Prostate gland (tissue), 2 donors: ENCODE data around the gene R3HDM2. TPM values are rescaled to one million over a fixed set of nuclear protein-coding genes. Genes with fewer than 3 reads are reported as not detected.
A peak's percentile ranks its signal among the peaks of the same experiment; 100 is the strongest.

Experiments used
- DNase-seq: peaks from one replicate; pipeline ENCODE4 v3.0.0-alpha.2; 2019; ENCODE audit warnings: low spot score
- H3K27ac ChIP-seq, 2 donors: fragments of 200-600 bp; sonication (generic); 2 replicates each; pipeline ENCODE4 v1.5.1; 2017 to 2019
- H3K27me3 ChIP-seq: fragments of 200-600 bp; sonication (generic); replicated peaks from 2 replicates; pipeline ENCODE4 v1.5.1; 2019; ENCODE audit not compliant: insufficient read depth
- H3K36me3 ChIP-seq, 2 donors: fragments of 200-600 bp; sonication (generic); 1 replicate in 1 of 2; 2 replicates in 1 of 2; pipeline versions ENCODE4 v1.5.1 to v1.8.1; 2017 to 2019
- H3K4me1 ChIP-seq: fragments of 200-600 bp; sonication (generic); replicated peaks from 2 replicates; pipeline ENCODE4 v1.5.1; 2019
- H3K4me3 ChIP-seq, 2 donors: fragments of 200-600 bp; sonication (generic); 2 replicates each; pipeline ENCODE4 v1.5.1; 2017 to 2019
- H3K9me3 ChIP-seq: fragments of 200-600 bp; sonication (generic); 2 replicates; pipeline ENCODE4 v1.5.1; 2017
- CTCF ChIP-seq, 4 experiments: fragments of 200-600 bp in 2 of 4; fragments of 450-650 bp in 2 of 4; sonication (generic) in 2 of 4; IDR thresholded peaks; 1 replicate in 3 of 4; 2 replicates in 1 of 4; pipeline ENCODE4 v1.5.1; 2016 to 2019; ENCODE audit warnings: antibody characterized with exemption in 4 of 4, mild to moderate bottlenecking in 2 of 4, moderate library complexity in 2 of 4
- POLR2A ChIP-seq: fragments of 450-650 bp; IDR thresholded peaks from one replicate; pipeline ENCODE4 v1.6.1; 2016; ENCODE audit warnings: antibody characterized with exemption, mild to moderate bottlenecking
- POLR2AphosphoS5 ChIP-seq: sonication (generic); formaldehyde crosslinking; IDR thresholded peaks from one replicate; pipeline ENCODE4 v1.6.1; 2017; ENCODE audit warnings: antibody characterized with exemption
- WGBS: methylation state at CpG from one replicate; pipeline ENCODE4 v1.1.5; 2018; 5-methylcytosine and 5-hydroxymethylcytosine counted together
- intact Hi-C: fragments of 100-400 bp; cut with DNase I; formaldehyde crosslinking; loops from one replicate; pipeline ENCODE4 v1.14.2; 2022
- total RNA-seq, 2 donors: library from RNA; depleted of rRNA; stranded (reverse); fragments of >200 nt; gene quantifications; one replicate each; pipeline ENCODE4 v1.1.0, GENCODE V29; 2016

Gene R3HDM2
- total RNA-seq, 2 donors from 2014 or later, result 38.7 to 80.9 TPM

GRCh38 chr12:57435293-57435692, 4.5 kb upstream of the R3HDM2 start:
- Histone ChIP-seq H3K9me3 (no peaks in the 10 kb centered on the region), H3K27me3 (no peaks in the 10 kb centered on the region), H3K4me3 (no peak overlapping the region), H3K36me3 (no peaks in the 10 kb centered on the region), H3K4me1 (no peaks in the 10 kb centered on the region), H3K27ac (no peak overlapping the region)
- 88% methylated on average over 4 of the region's 4 CpGs for WGBS
- no peak for TF ChIP-seq POLR2A
- TF ChIP-seq CTCF (IDR thresholded peaks at IDR 0.05), result no peak
- no peak for TF ChIP-seq POLR2AphosphoS5
- intact Hi-C loops, result no loop called here
- DNase-seq, result no peak

- intact Hi-C loops, result no loop called here
- Histone ChIP-seq H3K4me1 (no peaks in the 10 kb centered on the region), H3K36me3 (no peaks in the 10 kb centered on the region), H3K27me3 (no peaks in the 10 kb centered on the region), H3K27ac (no peak within 1 kb of the TSS), H3K4me3 (no peak within 1 kb of the TSS), H3K9me3 (no peaks in the 10 kb centered on the region)
- no peak for DNase-seq
- TF ChIP-seq POLR2AphosphoS5, result no peak
- no peak for TF ChIP-seq CTCF (IDR thresholded peaks at IDR 0.05)
- TF ChIP-seq POLR2A, result no peak
- WGBS, result 67% methylated on average over 8 of the region's 8 CpGs
Measured at GRCh38 chr12:57434517-57435223, 3.8 kb upstream of the R3HDM2 start, which contains the start of gene INHBC. Gene INHBC, plus strand, starts transcription at chr12:57434784. Its CDS starts 103 bp downstream, at chr12:57434887.

- no peak overlapping the region for H3K27ac ChIP-seq
- TF ChIP-seq CTCF (IDR thresholded peaks at IDR 0.05) (no peak), POLR2AphosphoS5 (no peak), POLR2A (no peak)
- WGBS, result 62% methylated on average over 3 of the region's 3 CpGs
- intact Hi-C loops, result no loop called here
- no peaks in the 10 kb centered on the region for H3K9me3 ChIP-seq
- no peaks in the 10 kb centered on the region for H3K27me3 ChIP-seq
- no peaks in the 10 kb centered on the region for H3K36me3 ChIP-seq
- H3K4me3 ChIP-seq, result no peak overlapping the region
- H3K4me1 ChIP-seq, result no peaks in the 10 kb centered on the region
- no peak for DNase-seq
Measured at GRCh38 chr12:57433370-57433769, 2.5 kb upstream of the R3HDM2 start.

GRCh38 chr12:57431654-57432188, 878 bp upstream of the R3HDM2 start:
- TF ChIP-seq POLR2A (no peak), CTCF (IDR thresholded peaks at IDR 0.05) (no peak), POLR2AphosphoS5 (no peak)
- 74% methylated on average over 11 of the region's 11 CpGs for WGBS
- H3K4me3 ChIP-seq, result peak overlapping the region in 1 of 2 donors; percentile 72
- peak overlapping the region; percentile 87 to 99 for H3K27ac ChIP-seq
- no peaks in the 10 kb centered on the region for H3K36me3 ChIP-seq
- H3K27me3 ChIP-seq, result no peaks in the 10 kb centered on the region
- no peaks in the 10 kb centered on the region for H3K4me1 ChIP-seq
- intact Hi-C loops, result no loop called here
- H3K9me3 ChIP-seq, result no peaks in the 10 kb centered on the region
- DNase-seq, result no peak
